Endothelial cell (in vitro differentiated cells): ENCODE data around the gene KIF3B. TPM values are rescaled to one million over a fixed set of nuclear protein-coding genes. Genes with fewer than 3 reads are reported as not detected.

Experiments
- DNase-seq: peaks from one replicate; pipeline ENCODE4 v3.0.0; 2021; ENCODE audit warnings: low spot score
- H3K27ac Mint-ChIP-seq: one replicate; pipeline ENCODE4 v1.8.0; 2021; ENCODE audit warnings: mixed read lengths, inconsistent platforms; ENCODE audit not compliant: unreplicated experiment
- H3K27me3 Mint-ChIP-seq: one replicate; pipeline ENCODE4 v1.8.0; 2021; ENCODE audit warnings: mild to moderate bottlenecking, moderate library complexity, mixed read lengths, inconsistent platforms; ENCODE audit not compliant: unreplicated experiment
- H3K36me3 Mint-ChIP-seq: one replicate; pipeline ENCODE4 v1.8.0; 2021; ENCODE audit warnings: mild to moderate bottlenecking, low read depth, mixed read lengths, inconsistent platforms; ENCODE audit not compliant: unreplicated experiment
- H3K4me1 Mint-ChIP-seq: one replicate; pipeline ENCODE4 v1.8.0; 2021; ENCODE audit warnings: mild to moderate bottlenecking, mixed read lengths, inconsistent platforms; ENCODE audit not compliant: unreplicated experiment
- H3K4me3 Mint-ChIP-seq: one replicate; pipeline ENCODE4 v1.8.0; 2021; ENCODE audit warnings: mild to moderate bottlenecking, mixed read lengths, inconsistent platforms; ENCODE audit not compliant: unreplicated experiment
- H3K9me3 Mint-ChIP-seq: one replicate; pipeline ENCODE4 v1.8.0; 2021; ENCODE audit warnings: mixed read lengths, inconsistent platforms; ENCODE audit not compliant: unreplicated experiment
- total RNA-seq: library from RNA; stranded (reverse); fragmentation: NEBNext Ultra II Directional; extraction: Animal tissue kit (Norgen Biotek cat#: 25700); gene quantifications from one replicate; pipeline ENCODE4 v1.2.1, GENCODE V29; 2021; ENCODE audit not compliant: unreplicated experiment
- TF ChIP-seq, protein P1 (sequence below): fragments of 200-600 bp; sonication (generic); IDR thresholded peaks from one replicate; pipeline ENCODE4 v1.5.0; 2021; ENCODE audit warnings: antibody characterized with exemption; ENCODE audit not compliant: unreplicated experiment

The KIF3B gene
- total RNA-seq, 1 donor from 2014 or later, result 34.7 TPM

DNA sequence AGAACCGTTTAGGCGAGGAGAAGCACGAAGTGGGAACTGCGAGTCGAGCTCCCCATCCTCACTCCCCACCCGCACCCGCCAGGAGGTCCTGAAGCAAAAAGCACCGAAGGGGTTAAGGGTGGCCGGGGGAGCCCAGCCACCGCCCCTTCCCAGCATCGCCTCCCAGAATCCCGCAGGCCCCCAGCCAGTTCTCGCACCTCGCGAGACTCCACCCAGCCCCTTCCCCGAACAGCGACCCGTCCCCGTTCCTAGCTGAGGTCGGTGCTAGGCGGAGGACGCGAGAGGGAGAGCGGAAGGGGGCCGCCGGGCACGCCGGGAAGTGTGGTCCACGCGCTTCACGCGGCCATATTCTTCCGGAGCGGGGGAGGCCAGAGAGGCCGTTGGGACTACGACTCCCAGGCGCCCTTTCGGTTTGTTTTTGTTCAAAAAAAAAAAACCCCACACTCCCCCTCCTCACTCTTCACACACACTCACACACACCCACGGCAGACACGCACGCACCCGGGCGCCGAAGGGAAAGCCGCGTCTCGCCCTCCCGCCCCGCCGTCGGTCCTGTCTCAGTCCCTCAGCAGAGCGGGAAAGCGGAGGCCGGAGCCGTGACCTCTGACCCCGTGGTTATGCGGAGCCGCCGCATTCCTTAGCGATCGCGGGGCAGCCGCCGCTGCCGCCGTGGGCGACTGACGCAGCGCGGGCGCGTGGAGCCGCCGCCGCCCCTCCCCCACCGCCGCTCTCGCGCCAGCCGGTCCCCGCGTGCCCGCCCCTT lies 80.6 kb downstream of the KIF3B start, which contains the start of gene ASXL1:
Gene ASXL1 (plus strand): TSS at position 463 of the 763 bp plus-strand sequence. CDS start 445 bp downstream, outside the sequence.
- H3K4me1 Mint-ChIP-seq, result peaks cover 23% of the 10 kb centered on the region
- H3K9me3 Mint-ChIP-seq, result no peaks in the 10 kb centered on the region
- peak within 1 kb of the TSS; percentile 97 for H3K4me3 Mint-ChIP-seq
- TF ChIP-seq, protein P1, sequence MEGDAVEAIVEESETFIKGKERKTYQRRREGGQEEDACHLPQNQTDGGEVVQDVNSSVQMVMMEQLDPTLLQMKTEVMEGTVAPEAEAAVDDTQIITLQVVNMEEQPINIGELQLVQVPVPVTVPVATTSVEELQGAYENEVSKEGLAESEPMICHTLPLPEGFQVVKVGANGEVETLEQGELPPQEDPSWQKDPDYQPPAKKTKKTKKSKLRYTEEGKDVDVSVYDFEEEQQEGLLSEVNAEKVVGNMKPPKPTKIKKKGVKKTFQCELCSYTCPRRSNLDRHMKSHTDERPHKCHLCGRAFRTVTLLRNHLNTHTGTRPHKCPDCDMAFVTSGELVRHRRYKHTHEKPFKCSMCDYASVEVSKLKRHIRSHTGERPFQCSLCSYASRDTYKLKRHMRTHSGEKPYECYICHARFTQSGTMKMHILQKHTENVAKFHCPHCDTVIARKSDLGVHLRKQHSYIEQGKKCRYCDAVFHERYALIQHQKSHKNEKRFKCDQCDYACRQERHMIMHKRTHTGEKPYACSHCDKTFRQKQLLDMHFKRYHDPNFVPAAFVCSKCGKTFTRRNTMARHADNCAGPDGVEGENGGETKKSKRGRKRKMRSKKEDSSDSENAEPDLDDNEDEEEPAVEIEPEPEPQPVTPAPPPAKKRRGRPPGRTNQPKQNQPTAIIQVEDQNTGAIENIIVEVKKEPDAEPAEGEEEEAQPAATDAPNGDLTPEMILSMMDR, result no peak
- H3K27me3 Mint-ChIP-seq, result peaks cover 5% of the 10 kb centered on the region
- peak within 1 kb of the TSS; percentile 98 for H3K27ac Mint-ChIP-seq
- H3K36me3 Mint-ChIP-seq, result peaks cover 19% of the 10 kb centered on the region
- peak; percentile 100 for DNase-seq

DNA sequence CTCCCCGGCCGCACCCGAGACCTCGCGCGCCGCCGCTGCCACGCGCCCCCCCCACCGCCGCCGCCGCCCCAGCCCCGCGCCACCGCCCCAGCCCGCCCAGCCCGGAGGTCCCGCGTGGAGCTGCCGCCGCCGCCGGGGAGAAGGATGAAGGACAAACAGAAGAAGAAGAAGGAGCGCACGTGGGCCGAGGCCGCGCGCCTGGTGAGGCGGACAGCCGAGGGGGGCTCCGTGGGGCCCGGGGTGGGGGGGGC lies 81.1 kb downstream of the KIF3B start:
- no peak overlapping the region for H3K4me3 Mint-ChIP-seq

DNA sequence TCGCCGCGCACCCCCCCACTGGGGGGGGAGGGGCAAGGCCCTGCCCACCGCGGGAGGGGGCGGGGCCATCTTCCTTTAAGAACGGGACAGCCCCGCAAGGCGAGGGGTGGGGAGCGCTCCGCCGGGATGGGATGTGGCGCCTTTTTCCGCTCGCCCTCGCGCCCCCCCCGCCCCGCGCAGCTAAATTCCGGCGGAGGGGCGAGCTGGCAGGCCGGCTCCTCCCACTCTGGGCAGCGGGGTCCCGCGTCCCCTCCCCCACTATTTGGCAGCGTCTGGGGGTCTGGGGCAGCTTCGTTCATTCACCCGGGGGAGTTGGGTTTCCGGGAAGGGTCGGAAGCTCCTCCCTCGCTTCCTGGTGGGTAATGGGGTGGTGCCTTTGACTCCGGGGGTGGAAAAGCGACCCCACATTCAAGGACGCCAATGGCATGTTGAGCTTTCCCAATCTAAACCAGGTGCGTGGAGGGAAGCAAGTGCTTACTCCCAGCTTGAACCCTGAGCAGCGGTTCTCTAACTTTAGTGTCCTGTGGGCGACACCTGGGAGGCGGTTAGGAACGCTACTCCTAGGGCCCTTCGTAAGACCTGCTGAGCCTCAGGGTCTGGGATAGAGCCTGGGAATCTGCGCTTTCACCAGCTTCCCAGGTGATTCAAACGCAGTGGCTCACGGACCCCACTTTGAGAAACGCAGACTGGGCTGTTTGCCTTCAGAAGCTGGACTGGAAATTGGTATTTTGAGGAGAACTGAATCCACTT lies 81.6 kb downstream of the KIF3B start:
- DNase-seq, result peak; percentile 71
- peak overlapping the region; percentile 94 for H3K4me3 Mint-ChIP-seq
- H3K4me1 Mint-ChIP-seq, result peaks cover 23% of the 10 kb centered on the region
- H3K27me3 Mint-ChIP-seq, result peaks cover 5% of the 10 kb centered on the region
- H3K9me3 Mint-ChIP-seq, result no peaks in the 10 kb centered on the region
- peak overlapping the region; percentile 78 for H3K27ac Mint-ChIP-seq
- TF ChIP-seq, protein P1, result no peak
- H3K36me3 Mint-ChIP-seq, result peaks cover 19% of the 10 kb centered on the region

More for the DNA sequence above, 81.1 kb downstream of the KIF3B start:
- no peak for DNase-seq
- no peaks in the 10 kb centered on the region for H3K9me3 Mint-ChIP-seq
- H3K36me3 Mint-ChIP-seq, result peaks cover 19% of the 10 kb centered on the region
- TF ChIP-seq, protein P1, result no peak
- H3K27me3 Mint-ChIP-seq, result peaks cover 5% of the 10 kb centered on the region
- no peak overlapping the region for H3K27ac Mint-ChIP-seq
- peaks cover 23% of the 10 kb centered on the region for H3K4me1 Mint-ChIP-seq

DNA sequence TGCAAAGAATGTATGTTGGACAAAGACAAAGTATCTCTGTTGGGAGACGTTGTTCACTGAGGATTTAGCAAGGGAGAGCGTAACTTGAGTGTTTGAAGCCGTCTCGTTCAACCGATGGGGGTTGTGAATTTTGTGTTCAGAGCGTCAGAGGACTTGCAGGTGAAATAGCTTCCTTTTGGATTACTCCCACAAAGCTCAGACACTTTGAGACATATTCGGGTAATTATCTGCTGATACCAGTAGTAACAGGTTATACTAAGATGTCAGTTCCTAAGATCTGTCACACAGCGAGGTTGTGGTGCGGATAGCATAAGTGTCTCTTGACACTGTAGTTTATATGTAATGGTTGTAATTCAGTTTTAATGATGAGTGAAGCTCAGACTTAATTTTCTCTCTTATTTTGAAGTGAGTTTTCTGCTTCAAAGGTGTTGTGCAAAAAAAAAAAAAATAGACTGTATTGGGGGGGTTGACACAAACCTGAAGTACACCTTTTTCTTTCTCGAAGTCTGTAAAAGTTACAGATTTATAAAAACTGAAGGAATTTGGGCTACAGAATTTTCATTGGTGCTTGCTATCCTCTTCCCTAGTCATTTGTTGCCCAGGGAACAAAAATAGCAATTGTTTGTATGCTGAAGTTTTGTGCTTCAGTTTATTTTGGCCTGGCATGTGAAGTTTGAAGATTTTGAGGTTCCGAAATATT lies 82.3 kb downstream of the KIF3B start:
- H3K4me3 Mint-ChIP-seq, result peak overlapping the region; percentile 94
- TF ChIP-seq, protein P1, result no peak
- peaks cover 5% of the 10 kb centered on the region for H3K27me3 Mint-ChIP-seq
- peak overlapping the region; percentile 78 for H3K27ac Mint-ChIP-seq
- H3K36me3 Mint-ChIP-seq, result peaks cover 19% of the 10 kb centered on the region
- no peaks in the 10 kb centered on the region for H3K9me3 Mint-ChIP-seq
- no peak for DNase-seq
- H3K4me1 Mint-ChIP-seq, result peaks cover 23% of the 10 kb centered on the region

DNA sequence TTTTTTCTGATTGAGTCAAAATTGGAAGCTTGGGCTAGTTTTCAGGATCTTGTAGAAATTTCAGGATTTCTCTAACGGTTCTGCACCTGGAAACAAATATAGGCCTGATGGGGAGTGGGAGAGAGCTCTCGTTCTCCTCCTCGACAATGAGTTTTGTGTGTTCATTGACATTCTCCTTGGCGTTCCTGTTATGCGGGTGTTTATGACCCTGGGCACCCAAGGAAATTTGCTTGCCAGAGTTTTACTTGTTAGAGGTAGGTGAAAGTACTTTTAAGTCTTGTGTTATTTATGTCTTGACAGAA lies 82.8 kb downstream of the KIF3B start:
- peak overlapping the region; percentile 52 for H3K27ac Mint-ChIP-seq
- peak overlapping the region; percentile 94 for H3K4me3 Mint-ChIP-seq
- peaks cover 19% of the 10 kb centered on the region for H3K36me3 Mint-ChIP-seq
- no peak for DNase-seq
- H3K9me3 Mint-ChIP-seq, result no peaks in the 10 kb centered on the region
- H3K4me1 Mint-ChIP-seq, result peaks cover 23% of the 10 kb centered on the region
- TF ChIP-seq, protein P1, result no peak
- H3K27me3 Mint-ChIP-seq, result peaks cover 5% of the 10 kb centered on the region
